Measurements from ENCODE around the gene PPP1R9A.
A peak's percentile ranks its signal among the peaks of the same experiment; 100 is the strongest.

Gene PPP1R9A

GRCh38 chr7:94909179-94909466, 1.7 kb downstream of the PPP1R9A start:
- DNase-seq (ENCODE audit: low spot score) = no peak

GRCh38 chr7:94912085-94912484, 4.7 kb downstream of the PPP1R9A start:
- no peak for DNase-seq (ENCODE audit: low spot score)

DNA sequence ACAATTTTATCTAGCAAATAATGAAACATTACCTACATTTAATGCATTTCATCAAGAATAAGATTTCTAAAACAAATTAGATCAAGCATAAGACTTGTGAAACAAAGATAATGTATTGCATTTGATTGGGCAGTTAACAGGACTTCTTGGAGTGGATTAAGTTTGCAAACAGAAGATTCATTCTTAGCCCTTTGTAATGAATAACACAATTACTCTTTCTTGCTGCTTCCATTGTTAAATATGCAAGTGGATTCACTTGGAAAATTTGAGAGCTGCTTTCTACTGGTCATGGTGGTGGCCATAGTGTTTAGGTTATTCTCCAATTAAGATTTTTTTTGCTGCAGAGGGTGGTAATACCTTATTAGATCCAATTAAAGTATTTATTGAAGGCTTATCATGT, 6.0 kb downstream of the PPP1R9A start:
- no peak for DNase-seq (ENCODE audit: low spot score)

- DNase-seq (ENCODE audit: low spot score) = no peak
These were observed 14.5 kb downstream of the PPP1R9A start for GRCh38 chr7:94921911-94922310.

DNA sequence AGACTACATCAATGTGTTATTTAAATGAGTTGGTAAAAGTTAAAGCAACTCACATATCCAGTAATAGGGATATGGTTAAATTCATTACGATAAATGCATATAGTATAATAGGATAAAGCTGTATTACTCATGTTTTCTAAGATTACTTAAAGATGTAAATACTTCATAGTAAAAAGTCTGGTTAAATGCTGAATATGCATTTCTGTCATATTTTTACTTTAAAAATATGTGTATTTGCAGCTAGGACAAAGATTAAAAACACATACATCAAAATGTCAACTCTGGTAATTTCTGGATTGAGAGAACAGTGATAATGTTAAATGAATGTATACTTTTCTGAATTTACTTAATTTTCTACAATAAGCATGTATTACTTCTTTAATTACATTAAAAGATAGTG, 15.1 kb downstream of the PPP1R9A start:
- no peak for DNase-seq (ENCODE audit: low spot score)

DNA sequence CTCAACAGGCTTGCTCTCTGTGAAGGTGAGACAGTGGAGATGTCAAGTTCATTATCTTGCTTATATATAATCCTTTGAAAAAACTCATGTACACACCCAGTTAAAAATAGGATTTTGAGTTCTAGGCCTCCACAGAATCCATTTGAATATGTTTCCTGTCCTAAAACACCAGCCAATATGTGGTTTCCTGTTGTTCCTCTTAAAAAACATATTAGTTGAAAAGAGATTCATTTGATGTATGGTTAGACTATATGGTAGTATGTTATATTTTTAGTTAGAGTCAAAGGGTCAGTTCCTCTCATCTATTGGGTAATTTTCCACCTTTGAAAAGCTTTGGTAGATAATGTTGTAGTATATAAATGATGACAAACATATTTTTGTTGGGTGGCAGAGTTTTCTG, 16.0 kb downstream of the PPP1R9A start:
- no peak for DNase-seq (ENCODE audit: low spot score)

DNA sequence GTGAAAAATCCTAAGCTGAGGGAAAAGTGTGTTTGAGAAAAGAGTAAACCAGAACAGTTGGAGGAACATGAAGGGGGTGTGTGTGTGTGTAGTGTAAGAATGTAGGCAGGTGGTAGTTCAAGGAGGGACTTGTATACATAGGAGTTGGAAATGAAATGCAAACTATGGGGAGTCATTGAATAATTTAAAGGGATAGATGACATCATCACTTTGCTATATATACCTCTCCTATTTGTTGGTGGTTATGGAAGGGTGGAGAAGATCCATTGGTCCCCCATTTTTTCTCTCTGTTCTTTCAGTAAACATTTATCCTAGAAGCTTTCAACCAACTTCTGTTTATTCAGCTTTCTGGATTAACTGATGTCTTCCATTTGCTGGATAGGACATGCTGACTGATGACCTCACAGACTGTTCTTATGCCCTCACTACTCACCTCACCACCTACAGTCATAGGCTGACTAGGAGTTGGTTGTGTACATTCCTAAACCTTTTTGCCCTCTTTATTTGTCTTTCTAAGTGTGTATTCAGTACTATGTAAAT, 20.8 kb downstream of the PPP1R9A start:
- DNase-seq (ENCODE audit: low spot score) = no peak

GRCh38 chr7:94933256-94933990, 26.0 kb downstream of the PPP1R9A start:
- no peak for DNase-seq (ENCODE audit: low spot score)

GRCh38 chr7:94939395-94939794, 32.0 kb downstream of the PPP1R9A start:
- no peak for DNase-seq (ENCODE audit: low spot score)

DNA sequence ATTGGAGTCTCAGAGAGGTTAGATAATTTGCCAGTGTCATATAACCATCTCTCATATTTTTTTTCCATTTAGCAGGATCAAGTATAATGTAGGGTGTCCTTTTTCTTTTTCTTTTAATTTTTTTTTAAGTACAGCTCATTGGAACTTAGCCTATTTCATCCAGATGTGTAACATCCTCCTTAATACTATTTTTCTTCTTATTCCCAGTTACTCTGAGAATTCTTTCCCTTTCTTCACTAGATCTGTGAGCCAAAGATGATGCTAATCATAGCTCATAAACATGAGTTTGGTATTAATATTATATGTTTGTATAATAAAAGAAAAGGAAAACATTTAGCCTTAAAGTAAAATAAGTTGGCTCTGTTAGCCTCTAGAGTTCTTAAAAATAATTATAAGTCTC, 32.8 kb downstream of the PPP1R9A start:
- no peak for DNase-seq (ENCODE audit: low spot score)

- DNase-seq (ENCODE audit: low spot score) = no peak
These were observed 34.6 kb downstream of the PPP1R9A start for GRCh38 chr7:94941844-94942632.

DNA sequence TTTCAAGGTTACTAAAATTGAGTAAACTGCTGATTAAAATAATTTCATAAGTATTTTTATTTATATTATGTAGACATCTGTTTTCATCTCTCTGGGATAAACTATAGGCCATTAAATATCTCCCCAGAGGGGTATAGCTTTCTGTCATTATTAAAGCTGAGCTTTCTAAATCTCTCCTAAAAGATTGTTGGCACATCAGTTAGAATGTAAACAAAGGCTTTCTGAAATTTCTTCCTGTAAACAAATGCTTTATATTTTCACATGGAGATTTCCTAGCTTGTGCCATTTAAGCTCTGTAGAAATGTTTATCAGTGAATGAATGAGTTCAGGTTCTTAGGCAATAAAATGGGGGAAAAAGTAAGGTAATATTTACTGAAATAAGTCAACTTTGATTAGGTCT, 35.7 kb downstream of the PPP1R9A start:
- no peak for DNase-seq (ENCODE audit: low spot score)

GRCh38 chr7:94949532-94949931, 42.1 kb downstream of the PPP1R9A start:
- no peak for DNase-seq (ENCODE audit: low spot score)

GRCh38 chr7:94955807-94956206, 48.4 kb downstream of the PPP1R9A start:
- no peak for DNase-seq (ENCODE audit: low spot score)

GRCh38 chr7:94957061-94957460, 49.7 kb downstream of the PPP1R9A start:
- no peak for DNase-seq (ENCODE audit: low spot score)

- peak; percentile 83 for DNase-seq (ENCODE audit: low spot score)
These were observed 55.3 kb downstream of the PPP1R9A start for GRCh38 chr7:94962661-94963060.

- no peak for DNase-seq (ENCODE audit: low spot score)
These were observed 62.2 kb downstream of the PPP1R9A start for GRCh38 chr7:94969434-94970084.

DNA sequence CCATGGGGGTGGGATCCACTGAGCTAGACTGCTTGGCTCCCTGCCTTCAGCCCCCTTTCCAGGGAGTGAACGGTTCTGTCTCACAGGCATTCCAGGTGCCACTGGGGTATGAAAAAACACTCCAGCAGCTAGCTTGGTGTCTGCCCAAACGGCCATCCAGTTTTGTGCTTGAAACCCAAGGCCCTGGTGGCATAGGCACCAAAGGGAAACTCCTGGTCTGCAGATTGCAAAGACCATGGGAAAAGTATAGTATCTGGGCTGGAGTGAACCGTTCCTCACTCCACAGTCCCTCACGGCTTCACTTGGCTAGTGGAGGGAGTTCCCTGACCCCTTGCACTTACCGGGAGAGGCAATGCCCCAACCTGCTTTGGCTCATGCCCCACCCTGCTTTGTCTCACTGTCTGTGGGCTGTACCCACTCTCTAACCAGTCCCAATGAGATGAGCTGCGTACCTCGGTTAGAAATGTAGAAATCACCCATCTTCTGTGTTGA, 62.7 kb downstream of the PPP1R9A start:
- no peak for DNase-seq (ENCODE audit: low spot score)

- no peak for DNase-seq (ENCODE audit: low spot score)
These were observed 63.9 kb downstream of the PPP1R9A start for GRCh38 chr7:94971051-94971867.

DNA sequence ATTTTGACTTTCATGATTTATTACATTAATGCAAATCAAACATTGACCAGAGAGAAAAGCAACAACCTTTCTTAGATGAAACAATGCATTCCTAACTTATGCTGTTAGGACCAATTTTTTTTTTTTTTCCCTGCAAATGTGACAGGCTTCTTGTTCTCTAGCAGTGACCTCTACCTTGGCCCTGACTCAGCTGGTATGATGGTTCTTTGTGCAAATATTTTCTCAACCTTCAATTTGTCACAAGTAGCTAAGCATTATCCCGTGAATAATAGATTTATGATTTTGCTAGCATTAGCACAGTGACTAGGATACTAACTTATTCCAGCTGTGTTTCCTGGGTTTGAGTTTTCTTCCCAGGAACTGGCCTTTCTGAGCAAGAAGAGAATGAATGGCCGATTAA, 64.9 kb downstream of the PPP1R9A start:
- DNase-seq (ENCODE audit: low spot score) = no peak

DNA sequence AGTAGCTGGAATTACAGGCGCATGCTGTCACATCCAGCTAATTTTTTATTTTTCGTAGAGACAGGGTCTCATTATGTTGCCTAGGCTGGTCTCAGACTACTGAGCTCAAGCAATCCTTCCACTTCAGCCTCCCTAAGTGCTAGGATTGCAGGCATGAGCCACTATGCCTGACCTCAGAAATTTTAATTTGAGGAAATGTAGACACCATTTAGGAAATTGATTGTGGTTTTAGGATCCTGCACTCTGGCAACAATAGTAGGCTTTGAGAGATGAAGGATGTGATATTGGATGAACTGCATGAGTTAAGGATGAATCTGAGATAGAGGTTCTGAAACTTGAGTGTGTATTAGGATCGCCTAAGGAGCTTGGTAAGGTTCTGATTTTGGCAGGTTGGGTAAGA, 66.5 kb downstream of the PPP1R9A start:
- DNase-seq (ENCODE audit: low spot score) = no peak

DNA sequence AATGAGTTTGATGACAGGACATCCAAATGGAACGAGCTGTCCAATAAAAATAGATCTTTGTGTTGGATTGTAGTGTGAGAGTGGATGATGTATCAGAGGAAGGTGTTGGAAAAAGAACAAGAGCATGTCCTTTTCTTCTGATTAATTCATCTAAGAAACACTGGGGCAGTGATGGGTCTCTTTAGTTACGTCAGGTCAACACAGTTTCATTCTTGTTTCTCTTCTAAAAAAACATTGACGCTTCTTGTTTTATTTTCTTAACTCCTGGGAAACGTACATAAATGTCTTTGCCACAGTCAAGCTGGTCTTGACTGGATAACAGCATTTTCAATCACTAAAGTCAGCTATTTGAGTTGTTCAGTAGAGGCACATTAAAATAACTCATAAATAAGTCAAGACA, 67.0 kb downstream of the PPP1R9A start:
- DNase-seq (ENCODE audit: low spot score) = no peak
